Renal cortical epithelial cell (primary cell): ENCODE results near the gene ZNF385B. TPM values are rescaled to one million over a fixed set of nuclear protein-coding genes. Genes with fewer than 3 reads are reported as not detected.
"Not testable (repeated sequence)": the region's sequence is repeated elsewhere in the genome, so short reads cannot be mapped to it uniquely, and the experiment has no call there.

Source experiments
- DNase-seq: peaks from one replicate; pipeline ENCODE4 v3.0.0-alpha.2; 2011; ENCODE audit warnings: low read depth
- total RNA-seq: library from RNA; depleted of rRNA; stranded (reverse); fragments of >200 nt; gene quantifications from 2 replicates; pipeline ENCODE4 v1.2.3, GENCODE V29; 2014

ZNF385B gene
- total RNA-seq, 1 donor from 2014 or later: 1.1 TPM

- DNase-seq: no peak
These were observed 349.0 kb downstream of the ZNF385B start for GRCh38 chr2:179512281-179513035.

- no peak for DNase-seq
These were observed 350.2 kb downstream of the ZNF385B start for GRCh38 chr2:179511105-179511789.

GRCh38 chr2:179495315-179495714 lies 366.1 kb downstream of the ZNF385B start:
- DNase-seq: no peak

GRCh38 chr2:179488563-179488962 lies 372.8 kb downstream of the ZNF385B start:
- DNase-seq: no peak

- DNase-seq: peak; percentile 69
These were observed 374.2 kb downstream of the ZNF385B start for GRCh38 chr2:179487010-179487731.

GRCh38 chr2:179483131-179483530 lies 378.3 kb downstream of the ZNF385B start:
- no peak for DNase-seq

- no peak for DNase-seq
These were observed 381.5 kb downstream of the ZNF385B start for GRCh38 chr2:179479947-179480346.

GRCh38 chr2:179478771-179479170 lies 382.6 kb downstream of the ZNF385B start:
- no peak for DNase-seq

GRCh38 chr2:179470992-179471391 lies 390.4 kb downstream of the ZNF385B start:
- DNase-seq: no peak

- no peak for DNase-seq
These were observed 391.3 kb downstream of the ZNF385B start for GRCh38 chr2:179470089-179470488.

GRCh38 chr2:179467960-179468359 lies 393.5 kb downstream of the ZNF385B start:
- no peak for DNase-seq

GRCh38 chr2:179467111-179467510 lies 394.3 kb downstream of the ZNF385B start:
- peak; percentile 67 for DNase-seq

GRCh38 chr2:179461420-179461819 lies 400.0 kb downstream of the ZNF385B start:
- peak; percentile 28 for DNase-seq

- DNase-seq: peak; percentile 100
These were observed 401.1 kb downstream of the ZNF385B start for GRCh38 chr2:179460181-179460929.

GRCh38 chr2:179458113-179458512 lies 403.3 kb downstream of the ZNF385B start:
- not testable (repeated sequence) for DNase-seq

- no peak for DNase-seq
These were observed 405.6 kb downstream of the ZNF385B start for GRCh38 chr2:179455824-179456223.

GRCh38 chr2:179455172-179455524 lies 406.3 kb downstream of the ZNF385B start:
- no peak for DNase-seq

GRCh38 chr2:179454443-179455171 lies 406.8 kb downstream of the ZNF385B start:
- DNase-seq: peak; percentile 89

- no peak for DNase-seq
These were observed 412.4 kb downstream of the ZNF385B start for GRCh38 chr2:179449010-179449409.

GRCh38 chr2:179447839-179448447 lies 413.5 kb downstream of the ZNF385B start:
- no peak for DNase-seq

GRCh38 chr2:179447421-179447820 lies 414.0 kb downstream of the ZNF385B start:
- no peak for DNase-seq
